ENCODE measurements around the gene ZNF483.
"Not testable (repeated sequence)": the region's sequence is repeated elsewhere in the genome, so short reads cannot be mapped to it uniquely, and the experiment has no call there.

Gene ZNF483

GRCh38 chr9:111615928-111616327, 90.9 kb downstream of the ZNF483 start:
- no peak for DNase-seq

DNA sequence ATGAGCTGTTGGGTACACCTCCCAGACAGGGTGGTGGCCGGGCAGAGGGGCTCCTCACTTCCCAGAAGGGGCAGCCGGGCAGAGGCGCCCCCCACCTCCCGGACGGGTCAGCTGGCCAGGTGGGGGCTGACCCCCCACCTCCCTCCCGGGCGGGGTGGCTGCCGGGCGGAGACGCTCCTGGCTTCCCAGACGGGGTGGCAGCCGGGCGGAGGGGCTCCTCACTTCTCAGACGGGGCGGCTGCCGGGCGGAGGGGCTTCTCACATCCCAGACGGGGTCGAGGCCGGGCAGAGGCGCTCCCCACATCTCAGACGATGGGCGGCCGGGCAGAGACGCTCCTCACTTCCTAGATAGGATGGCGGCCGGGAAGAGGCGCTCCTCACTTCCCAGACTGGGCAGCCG, 92.4 kb downstream of the ZNF483 start:
- not testable (repeated sequence) for DNase-seq

GRCh38 chr9:111621895-111622480, 97.0 kb downstream of the ZNF483 start:
- no peak for DNase-seq

DNA sequence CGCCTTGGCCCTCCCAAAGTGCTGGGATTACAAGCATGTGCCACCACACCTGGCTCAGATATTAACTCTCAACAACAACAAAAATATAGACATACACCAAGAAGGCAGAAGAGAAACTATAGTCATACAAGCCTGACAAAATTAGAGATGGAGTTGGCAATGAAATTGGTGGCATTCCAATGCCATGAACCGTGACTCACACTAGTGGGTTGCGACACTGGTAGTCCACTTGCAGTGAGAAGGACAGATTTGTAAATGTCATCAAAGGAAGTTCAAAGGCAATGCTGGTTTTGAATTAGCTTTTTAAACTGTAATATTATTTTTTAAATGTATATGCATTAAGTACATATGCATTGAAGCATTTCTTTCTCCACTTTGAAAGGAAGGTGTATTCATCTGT, 97.6 kb downstream of the ZNF483 start:
- DNase-seq = no peak
